Activated T-helper 1 cell treated with anti-CD3 and anti-CD28 coated beads, Interleukin-2, amount 50 U/mL, for 16 hours (primary cell): ENCODE results near the gene TXNDC8.
"Not testable (repeated sequence)": the region's sequence is repeated elsewhere in the genome, so short reads cannot be mapped to it uniquely, and the experiment has no call there.

Source experiments
- DNase-seq, 2 donors: peaks; one replicate each; pipeline ENCODE4 v3.0.0-alpha.2; 2020; ENCODE audit warnings: low read depth in 1 of 2, low spot score in 1 of 2

TXNDC8 gene

GRCh38 chr9:110328763-110329162, 8.9 kb downstream of the TXNDC8 start:
- DNase-seq = no peak

DNA sequence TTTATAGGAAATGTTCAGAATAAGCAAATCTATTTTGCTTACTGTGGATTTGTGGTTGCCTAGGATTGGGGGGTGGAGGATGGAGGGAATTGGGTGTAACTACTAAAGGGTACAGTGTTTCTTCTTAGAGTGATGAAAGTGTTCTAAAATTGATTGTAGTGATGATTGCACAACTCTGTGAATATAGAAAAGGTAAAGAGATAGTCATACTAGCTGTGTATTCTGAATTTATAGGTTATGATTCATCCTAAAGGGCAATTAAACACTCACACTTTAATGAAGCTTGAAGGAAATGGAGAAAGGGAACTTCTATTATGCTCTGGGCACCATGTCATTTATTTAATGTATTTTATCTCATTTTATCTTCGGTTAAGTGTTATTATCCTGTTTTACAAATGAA, 9.9 kb downstream of the TXNDC8 start:
- no peak for DNase-seq

- no peak for DNase-seq
These were observed 13.8 kb downstream of the TXNDC8 start for GRCh38 chr9:110323818-110324217.

DNA sequence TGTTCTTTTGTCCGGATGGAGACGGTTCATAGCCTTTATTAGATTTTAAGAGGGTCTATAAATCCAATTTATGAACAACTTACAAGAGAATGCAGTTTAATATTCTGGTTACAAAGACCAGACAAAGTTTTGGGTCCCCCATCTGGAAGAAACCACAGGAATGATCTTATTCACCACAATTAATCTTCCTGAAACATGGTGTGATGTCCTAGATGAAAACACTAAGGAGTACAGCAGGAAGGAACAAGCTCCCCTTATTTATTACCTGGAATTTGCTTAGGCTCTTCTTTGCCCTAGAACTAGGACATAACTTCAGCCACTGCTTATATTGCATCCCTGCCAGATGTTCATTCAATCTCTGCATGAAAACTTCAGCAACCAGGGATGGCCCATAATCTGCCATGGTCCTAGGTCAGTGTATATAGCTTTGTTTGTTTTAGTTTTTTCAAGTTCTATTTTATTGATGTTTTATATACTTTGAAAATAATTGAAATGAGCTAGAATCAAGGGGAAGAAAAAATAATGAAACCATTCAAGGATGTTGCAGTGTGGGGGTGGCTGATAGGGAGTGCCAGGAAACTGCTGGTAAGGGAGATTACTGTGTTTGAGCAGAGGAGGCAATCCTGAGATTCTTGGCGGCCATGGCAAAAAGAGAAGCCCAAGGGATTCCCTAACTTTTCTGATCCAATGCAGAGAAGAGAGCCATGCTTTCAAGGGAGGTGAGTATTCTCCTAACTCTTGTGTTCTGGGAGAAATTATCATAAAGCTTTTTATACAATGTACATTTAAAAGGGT, 16.8 kb downstream of the TXNDC8 start:
- DNase-seq = no peak

DNA sequence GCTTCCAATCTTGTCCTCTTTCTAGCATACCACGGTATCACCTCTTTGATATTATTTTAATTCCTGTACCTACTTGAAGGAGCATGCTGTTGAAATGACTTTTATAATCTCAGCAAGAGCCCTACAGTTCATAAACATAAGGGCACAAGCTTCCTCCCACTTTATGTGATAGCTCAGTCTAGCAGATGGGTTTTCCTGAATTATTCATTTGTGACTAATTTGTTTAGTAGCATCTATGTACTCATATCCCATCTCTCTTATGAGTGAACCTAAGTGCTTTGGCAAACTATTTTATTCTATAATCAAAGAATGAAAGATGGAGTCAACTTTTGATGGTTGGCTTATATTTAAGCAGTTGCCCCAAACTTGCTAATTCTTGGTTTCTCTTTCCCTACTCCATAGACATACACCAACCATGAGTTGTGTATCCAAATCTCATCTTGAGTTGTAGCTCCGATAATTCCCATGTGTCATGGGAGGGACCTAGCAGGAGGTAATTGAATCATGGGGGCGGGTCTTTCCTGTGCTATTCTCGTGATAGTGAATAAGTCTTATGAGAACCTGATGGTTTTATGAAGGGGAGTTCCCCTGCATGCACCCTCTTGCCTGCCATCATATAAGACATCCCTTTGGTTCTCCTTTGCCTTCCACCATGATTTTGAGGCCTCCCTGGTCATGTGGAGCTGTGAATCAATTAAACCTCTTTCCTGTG, 17.7 kb downstream of the TXNDC8 start:
- DNase-seq = no peak

GRCh38 chr9:110317911-110318310, 19.8 kb downstream of the TXNDC8 start:
- DNase-seq = no peak

- no peak for DNase-seq
These were observed 21.2 kb downstream of the TXNDC8 start for GRCh38 chr9:110316261-110317075.

DNA sequence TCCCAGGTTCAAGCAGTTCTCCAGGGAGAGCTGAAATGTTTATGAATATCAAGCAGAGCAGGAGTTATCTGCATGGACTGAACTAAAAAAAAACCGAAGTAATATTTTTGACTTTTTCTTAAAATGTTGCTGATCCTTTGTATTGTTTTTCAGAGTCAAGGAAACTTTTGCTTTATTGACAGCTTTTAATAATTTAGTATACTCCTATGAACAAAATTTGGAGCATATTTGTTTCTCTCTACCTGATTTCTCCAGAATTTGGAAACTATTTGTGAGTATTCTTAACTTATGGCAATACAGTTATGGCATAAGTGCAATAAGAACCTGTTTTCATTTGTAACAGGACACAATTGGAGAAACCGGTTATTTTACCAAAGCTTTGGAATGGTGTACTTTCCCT, 25.7 kb downstream of the TXNDC8 start:
- not testable (repeated sequence) for DNase-seq

GRCh38 chr9:110309681-110310080, 28.0 kb downstream of the TXNDC8 start:
- DNase-seq = no peak

GRCh38 chr9:110308633-110309038, 29.0 kb downstream of the TXNDC8 start:
- DNase-seq = no peak

DNA sequence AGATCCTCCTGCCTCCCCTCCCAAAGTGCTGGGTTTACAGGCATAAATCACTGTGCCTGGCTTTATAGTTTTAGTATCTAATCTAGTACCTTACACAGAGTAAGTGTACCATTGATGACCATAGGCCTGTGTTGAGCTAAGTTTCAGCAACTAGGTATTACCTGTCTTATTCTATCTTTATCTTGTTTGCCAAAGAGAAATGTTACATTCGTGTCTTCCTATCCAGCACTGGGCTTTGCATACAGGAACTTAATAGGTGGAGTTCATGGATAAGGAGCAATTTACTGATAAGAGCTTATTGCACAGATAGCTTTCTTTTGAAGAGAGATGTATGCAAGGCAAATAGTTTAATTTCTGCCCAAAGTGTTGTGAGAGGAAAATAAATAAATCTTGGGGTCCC, 30.5 kb downstream of the TXNDC8 start:
- no peak for DNase-seq

DNA sequence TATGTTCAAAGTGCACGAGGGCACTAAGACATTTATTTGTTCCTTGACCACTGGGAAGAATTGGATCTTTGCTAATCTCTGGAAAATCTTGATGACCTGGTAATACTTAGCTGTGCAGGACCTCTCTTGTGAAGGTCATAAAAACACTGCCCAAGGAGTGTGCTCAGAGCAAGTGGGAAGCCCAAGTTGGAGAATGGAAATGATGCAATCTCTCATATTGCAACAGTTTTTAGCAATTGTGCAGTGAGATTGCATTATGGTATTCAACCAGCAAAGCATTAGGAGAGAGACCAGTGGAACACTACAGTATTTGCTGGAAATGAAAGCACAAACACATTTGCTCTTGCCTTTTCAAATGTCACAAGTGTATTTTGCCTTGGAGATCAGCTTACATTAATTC, 34.5 kb downstream of the TXNDC8 start:
- DNase-seq = no peak

DNA sequence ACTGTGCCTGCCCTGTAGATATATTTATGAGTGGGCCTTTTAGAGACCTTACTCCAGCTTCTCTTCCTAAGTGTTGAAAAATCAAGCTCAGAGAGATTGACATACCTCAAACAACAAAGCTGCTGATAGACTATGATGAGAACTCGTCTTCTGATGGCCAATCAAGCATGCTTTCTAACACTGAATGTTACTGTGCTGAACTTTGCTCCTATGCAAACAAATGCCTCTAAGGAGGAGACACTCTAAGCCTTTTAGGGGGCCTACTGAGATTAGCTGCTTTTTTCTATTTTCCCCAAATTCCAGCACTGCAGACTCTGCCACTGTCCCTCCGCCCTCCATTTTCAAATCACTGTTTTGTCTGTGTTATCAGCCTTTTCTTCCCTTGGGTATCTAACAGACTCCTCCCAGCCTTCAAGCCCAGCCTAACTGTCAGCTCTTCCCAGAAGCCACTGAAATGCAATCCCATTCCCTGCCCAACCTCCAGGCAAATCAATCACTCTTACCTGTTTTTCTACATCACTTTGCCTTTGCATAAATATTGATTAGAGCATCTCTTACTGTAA, 39.5 kb downstream of the TXNDC8 start:
- DNase-seq = no peak

GRCh38 chr9:110293248-110293647, 44.4 kb downstream of the TXNDC8 start:
- DNase-seq = no peak

DNA sequence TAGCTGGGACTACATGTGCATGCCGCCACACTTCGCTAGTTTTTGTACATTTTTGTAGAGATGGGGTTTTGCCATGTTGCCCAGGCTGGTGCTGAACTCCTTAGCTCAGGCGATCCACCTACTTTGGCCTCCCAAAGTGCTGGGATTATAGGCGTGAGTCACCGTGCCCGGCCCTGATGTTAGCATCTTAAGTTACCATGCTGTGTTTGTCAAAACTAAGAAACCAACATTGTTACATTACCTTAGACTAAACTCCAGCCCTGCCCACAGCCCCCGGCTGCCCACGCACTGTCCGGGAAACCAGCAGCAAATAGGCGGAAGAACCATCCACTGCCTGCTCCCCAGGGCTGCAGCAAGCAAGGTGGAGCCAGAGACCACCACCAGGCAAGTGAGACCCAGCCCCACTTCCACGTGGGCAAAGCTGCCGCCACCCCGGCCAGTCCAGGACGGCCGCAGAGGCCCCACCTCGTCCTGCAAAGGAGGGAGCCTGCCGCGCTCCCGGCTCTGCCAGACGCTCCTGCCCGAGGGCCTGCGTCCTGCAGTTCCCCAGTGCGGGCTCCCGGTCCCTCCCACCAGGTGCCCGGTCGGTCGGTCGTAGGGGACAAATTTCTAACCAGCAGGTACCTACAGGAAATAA, 45.6 kb downstream of the TXNDC8 start:
- DNase-seq = no peak

GRCh38 chr9:110290001-110290400, 47.7 kb downstream of the TXNDC8 start:
- no peak for DNase-seq

DNA sequence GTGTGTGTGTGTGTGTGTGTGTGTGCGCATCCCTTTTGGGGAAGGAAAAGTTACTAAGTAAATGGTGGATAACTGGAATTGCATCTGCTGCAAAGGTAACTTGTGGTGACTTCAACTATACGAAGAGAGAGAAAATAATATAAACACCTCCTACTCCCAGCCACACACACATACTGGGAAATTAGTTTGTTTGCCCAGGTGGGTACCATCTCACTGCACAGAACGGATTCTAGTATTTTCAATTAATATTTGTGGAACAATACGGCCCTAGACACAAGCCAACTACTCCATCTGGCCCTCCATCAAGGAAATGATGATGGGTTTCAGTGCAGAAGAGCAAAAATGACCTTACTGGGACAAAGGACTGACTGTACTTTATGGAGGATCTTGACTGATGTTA, 49.2 kb downstream of the TXNDC8 start:
- no peak for DNase-seq

- DNase-seq = no peak
These were observed 50.4 kb downstream of the TXNDC8 start for GRCh38 chr9:110287289-110287680.

DNA sequence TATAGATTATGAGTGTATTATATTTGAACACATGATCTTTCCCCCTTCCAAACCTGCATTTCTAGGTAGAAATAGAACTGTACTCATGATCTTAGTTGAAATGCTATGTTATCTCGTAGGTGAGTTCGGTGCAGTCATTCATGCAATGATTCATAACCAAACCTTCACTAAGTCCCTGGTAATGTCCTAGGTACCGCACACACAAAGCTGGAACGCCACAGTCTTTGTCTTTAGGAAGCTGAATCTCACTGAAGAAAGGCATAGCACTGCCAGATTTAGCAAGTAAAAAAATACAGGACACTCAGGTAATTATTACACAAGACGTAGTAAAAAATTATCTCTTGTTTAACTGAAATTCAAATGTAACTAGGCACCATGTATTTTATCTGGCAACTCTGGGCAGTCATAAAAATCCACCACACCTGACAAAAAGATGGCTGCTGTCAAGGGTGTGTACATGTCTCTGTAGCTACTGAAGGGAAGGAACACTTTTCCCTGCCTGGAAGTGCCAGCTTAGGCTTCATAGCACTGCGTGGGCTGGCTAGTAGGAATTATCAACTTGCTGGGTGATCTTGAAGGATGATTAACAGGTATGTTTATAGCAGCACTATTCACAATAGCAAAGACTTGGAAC, 53.3 kb downstream of the TXNDC8 start:
- no peak for DNase-seq

DNA sequence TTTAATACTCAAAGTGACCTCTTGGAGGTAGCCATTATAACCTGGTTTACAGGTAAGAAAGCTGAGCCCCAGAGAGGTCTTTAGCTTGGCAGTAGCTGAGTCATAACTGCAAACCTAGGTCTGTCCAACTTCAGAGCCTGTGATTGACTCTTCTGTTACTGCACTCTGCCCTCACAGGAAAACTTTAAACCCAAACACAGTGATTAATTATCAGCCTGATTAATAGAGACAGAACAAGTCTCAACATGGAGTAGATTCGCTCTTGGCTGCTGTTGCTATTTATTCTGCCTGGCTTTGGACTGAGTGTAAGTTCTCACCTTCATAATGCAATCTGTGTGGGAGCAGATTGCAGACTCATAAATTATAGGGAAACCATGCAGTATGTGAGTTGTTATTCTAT, 53.9 kb downstream of the TXNDC8 start:
- DNase-seq = no peak

DNA sequence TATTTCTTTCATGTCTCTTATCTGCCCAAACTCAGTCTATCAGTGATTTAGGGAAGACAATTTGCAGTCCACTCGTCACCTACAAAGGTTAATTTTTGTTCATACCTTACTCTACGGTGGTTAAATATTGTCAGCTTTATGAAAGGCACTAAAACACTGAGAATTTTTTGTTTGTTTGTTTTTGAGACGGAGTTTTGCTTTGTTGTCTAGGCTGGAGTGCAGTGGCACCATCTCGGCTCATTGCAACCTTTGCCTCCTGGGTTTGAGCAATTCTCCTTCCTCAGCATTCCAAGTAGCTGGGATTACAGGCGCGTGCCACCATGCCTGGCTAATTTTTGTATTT, 55.0 kb downstream of the TXNDC8 start:
- DNase-seq = no peak
